NCI-H1930 (cell line): ENCODE data around the gene DCST1.
A peak's percentile ranks its signal among the peaks of the same experiment; 100 is the strongest.

Experiments used
- DNase-seq, 2 experiments: peaks; one replicate each; lab custom pipeline; 2025; lab: John Stamatoyannopoulos, UW

The DCST1 gene

DNA sequence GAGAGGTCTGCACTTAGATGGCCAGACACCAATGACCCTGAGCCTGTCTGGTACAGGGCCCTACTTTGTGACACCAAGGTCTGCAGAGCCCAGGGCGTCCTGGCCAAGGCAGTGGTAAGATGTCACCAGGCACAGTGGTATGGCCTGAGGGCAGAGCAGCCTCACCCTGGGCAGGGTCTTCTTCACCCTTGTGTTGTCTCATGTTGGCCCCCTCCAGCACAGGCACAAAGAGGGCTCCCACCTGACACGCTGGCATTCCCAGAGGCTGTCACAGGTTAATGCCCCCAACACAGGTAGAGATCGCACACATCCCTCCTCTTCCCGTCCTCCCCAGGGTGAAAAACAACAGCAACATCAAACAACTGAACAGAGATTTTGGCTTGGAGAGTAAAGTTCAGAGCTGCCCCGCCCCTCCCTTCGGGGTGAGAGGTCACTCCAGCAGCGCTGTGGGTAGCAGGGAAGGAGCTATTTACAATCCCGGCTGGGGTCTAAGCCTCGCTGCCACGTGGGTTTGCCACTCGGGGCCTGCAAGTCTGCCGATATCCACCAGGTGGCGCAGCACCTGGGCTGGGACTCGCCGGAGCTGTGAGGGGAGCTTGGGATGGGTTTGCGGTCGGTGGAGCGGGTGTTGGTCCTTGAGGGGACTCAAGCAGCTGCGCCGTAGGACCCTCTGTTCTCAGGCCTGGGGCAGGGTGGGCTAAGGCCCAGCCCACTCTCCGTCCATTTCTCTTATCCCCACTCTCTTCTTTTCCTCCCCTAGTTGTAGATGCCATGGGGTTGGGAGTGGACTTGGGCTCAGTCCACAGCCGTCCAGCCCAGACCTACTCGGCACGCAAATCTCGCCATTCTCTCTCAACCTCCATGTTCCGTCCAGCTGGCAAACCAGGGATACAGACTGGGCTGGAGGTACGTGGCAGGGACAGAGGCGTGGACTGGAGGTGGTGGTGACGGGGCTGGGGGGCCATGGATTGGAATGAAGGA, 57.7 kb downstream of the DCST1 start:
- DNase-seq: peak; percentile 35 to 74

DNA sequence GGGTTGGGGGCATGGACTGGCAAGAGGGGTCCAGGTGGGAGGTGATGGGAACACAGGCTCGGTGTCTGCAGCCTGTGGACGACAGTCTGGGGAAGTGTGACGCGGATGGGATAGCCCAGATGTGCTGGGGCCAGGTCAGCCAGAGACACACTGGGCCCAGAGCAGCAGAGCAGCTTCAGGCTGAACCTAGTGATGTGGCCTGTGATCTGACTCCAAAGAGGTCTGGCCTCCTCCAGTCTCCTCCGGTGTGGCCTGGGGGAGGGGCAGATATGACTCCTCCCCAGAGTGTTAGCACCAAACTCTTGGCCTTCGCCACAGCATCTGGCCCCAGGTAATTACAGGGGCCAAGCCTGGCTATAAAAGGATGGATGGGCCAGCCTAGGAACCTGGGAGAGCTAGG, 58.5 kb downstream of the DCST1 start:
- no peak for DNase-seq

DNA sequence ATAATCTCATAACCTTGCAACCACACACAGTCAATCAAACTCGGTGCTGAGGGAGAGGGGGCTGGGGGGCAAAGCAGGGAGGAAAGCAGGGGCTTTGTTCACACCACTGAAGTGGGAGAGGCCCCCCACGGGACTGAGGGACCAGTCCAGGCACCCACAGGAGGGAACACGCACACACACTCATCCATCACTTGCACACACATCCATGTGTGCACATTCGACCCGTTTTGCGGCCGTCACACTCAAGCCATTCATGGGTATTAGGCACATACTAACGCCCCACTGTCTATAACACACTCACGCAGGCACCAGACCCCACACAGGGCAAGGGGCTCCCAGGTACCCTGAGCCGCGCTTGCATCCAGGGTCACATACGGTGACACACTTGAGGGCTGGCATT, 59.0 kb downstream of the DCST1 start:
- DNase-seq: no peak

DNA sequence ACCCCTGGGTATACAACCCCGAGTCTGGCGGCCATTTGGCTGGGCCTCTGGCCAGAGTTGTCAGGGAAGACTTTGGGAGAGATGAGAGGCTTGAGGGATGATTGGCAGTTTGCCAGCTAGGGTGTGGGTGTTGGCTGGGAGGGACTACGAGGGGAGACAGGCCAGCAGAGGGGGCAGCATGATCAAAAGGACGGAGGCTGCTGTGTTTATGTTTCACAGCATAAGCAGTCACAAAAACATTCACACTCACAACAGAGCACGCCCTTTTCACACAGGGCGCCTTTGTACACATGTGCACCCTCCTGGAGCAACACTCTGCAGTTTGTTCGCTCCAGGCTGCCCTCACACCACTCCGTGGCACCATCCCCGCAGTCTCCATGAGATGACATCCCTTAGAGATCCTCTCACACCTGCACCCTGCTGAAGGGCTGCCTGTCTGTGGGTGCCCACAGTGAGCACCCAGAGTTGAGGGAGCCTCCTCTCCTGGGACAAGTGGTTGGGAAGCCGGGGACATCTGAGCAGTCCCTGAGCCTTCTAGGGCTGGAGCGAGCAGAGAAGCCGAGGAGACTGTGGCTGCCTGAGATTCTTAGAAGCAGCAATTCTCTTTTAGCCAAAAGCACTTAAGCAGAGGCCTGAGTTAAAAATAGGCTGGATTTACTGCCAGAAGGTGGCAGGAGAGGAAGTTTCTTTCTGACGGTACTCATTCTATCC, 60.4 kb downstream of the DCST1 start:
- DNase-seq: peak in 1 of 2 experiments; percentile 23

DNA sequence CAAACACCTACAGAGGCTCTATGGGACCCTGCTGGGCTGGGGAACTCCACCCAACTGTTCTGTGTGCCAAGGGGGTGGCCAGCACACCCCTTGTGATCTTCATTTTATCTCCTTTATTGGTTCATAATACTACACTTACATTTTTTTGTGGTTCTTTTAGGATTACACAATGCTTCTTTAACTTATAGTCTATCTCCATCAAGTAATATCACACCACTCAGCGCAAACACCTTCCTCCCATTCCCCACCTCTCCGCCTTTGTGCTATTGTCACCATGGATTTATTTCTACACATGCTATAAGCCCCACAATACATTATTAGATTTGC, 61.0 kb downstream of the DCST1 start:
- DNase-seq: no peak

DNA sequence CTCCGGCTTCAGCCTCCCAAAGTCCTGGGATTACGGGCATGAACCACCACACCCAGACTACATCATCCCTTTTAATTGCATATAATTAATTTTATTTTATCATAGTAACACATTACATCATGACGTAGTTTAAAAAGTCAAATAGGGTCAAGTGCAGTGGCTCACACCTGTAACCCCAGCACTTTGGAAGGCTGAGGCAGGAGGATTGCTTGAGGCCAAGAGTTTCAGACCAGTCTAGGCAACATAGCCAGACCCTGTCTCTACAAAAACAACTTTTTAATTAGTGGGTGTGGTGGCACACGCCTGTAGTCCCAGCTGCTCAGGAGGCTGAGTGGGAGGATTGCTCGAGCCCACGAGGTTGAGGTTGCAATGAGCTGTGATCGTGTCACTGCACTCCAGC, 65.7 kb downstream of the DCST1 start:
- no peak for DNase-seq
